Measurements from ENCODE around the gene UBE2E1.

UBE2E1 gene

GRCh38 chr3:23835087-23835486 is 29.3 kb downstream of the UBE2E1 start:
- TF ChIP-seq EGR1 (IDR thresholded peaks at IDR 0.05) (no peak), EP300 (IDR thresholded peaks at IDR 0.05; ENCODE audit: borderline replicate concordance) (no peak), FOXM1 (IDR thresholded peaks at IDR 0.05; ENCODE audit: borderline replicate concordance, low read depth) (no peak), CREB1 (IDR thresholded peaks at IDR 0.05; ENCODE audit: low read depth) (no peak), TAF1 (IDR thresholded peaks at IDR 0.05; ENCODE audit: low read depth) (no peak), TCF12 (IDR thresholded peaks at IDR 0.05; ENCODE audit: low read depth) (no peak), REST (IDR thresholded peaks at IDR 0.05; ENCODE audit: low read depth) (no peak), USF1 (IDR thresholded peaks at IDR 0.05) (no peak), NFIC (IDR thresholded peaks at IDR 0.05) (no peak), YY1 (IDR thresholded peaks at IDR 0.05; ENCODE audit: low read depth) (no peak), CEBPB (IDR thresholded peaks at IDR 0.05) (no peak)

- TF ChIP-seq CREB1 (IDR thresholded peaks at IDR 0.05; ENCODE audit: low read depth), result no peak
- no peak for TF ChIP-seq CEBPB (IDR thresholded peaks at IDR 0.05)
- no peak for TF ChIP-seq RAD21 (IDR thresholded peaks at IDR 0.05; ENCODE audit: low read depth)
- TF ChIP-seq MAX (IDR thresholded peaks at IDR 0.05), result no peak
- no peak for TF ChIP-seq USF1 (IDR thresholded peaks at IDR 0.05)
- no peak for TF ChIP-seq TEAD4 (IDR thresholded peaks at IDR 0.05)
- no peak for TF ChIP-seq EGR1 (IDR thresholded peaks at IDR 0.05)
Observed at GRCh38 chr3:23835802-23836201, 30.0 kb downstream of the UBE2E1 start.

GRCh38 chr3:23836536-23837230 is 30.9 kb downstream of the UBE2E1 start:
- TF ChIP-seq YY1 (IDR thresholded peaks at IDR 0.05; ENCODE audit: low read depth) (no peak), USF1 (IDR thresholded peaks at IDR 0.05) (no peak), EP300 (IDR thresholded peaks at IDR 0.05; ENCODE audit: borderline replicate concordance) (no peak)

- TF ChIP-seq TAF1 (IDR thresholded peaks at IDR 0.05; ENCODE audit: low read depth) (no peak), YY1 (IDR thresholded peaks at IDR 0.05; ENCODE audit: low read depth) (no peak)
Observed at GRCh38 chr3:23837286-23837685, 31.5 kb downstream of the UBE2E1 start.

GRCh38 chr3:23837691-23838090 is 31.9 kb downstream of the UBE2E1 start:
- TF ChIP-seq YY1 (IDR thresholded peaks at IDR 0.05; ENCODE audit: low read depth) (no peak), NFIC (IDR thresholded peaks at IDR 0.05) (no peak), CREB1 (IDR thresholded peaks at IDR 0.05; ENCODE audit: low read depth) (no peak), TAF1 (IDR thresholded peaks at IDR 0.05; ENCODE audit: low read depth) (no peak), REST (IDR thresholded peaks at IDR 0.05; ENCODE audit: low read depth) (no peak), RAD21 (IDR thresholded peaks at IDR 0.05; ENCODE audit: low read depth) (no peak), USF1 (IDR thresholded peaks at IDR 0.05) (no peak), ZBTB7A (IDR thresholded peaks at IDR 0.05; ENCODE audit: low read depth) (no peak), EP300 (IDR thresholded peaks at IDR 0.05; ENCODE audit: borderline replicate concordance) (no peak), CEBPB (IDR thresholded peaks at IDR 0.05) (no peak), FOXM1 (IDR thresholded peaks at IDR 0.05; ENCODE audit: borderline replicate concordance, low read depth) (no peak), TEAD4 (IDR thresholded peaks at IDR 0.05) (no peak), EGR1 (IDR thresholded peaks at IDR 0.05) (no peak), MAX (IDR thresholded peaks at IDR 0.05) (no peak), TCF12 (IDR thresholded peaks at IDR 0.05; ENCODE audit: low read depth) (no peak)

- TF ChIP-seq TCF12 (IDR thresholded peaks at IDR 0.05; ENCODE audit: low read depth) (no peak), RAD21 (IDR thresholded peaks at IDR 0.05; ENCODE audit: low read depth) (no peak), USF1 (IDR thresholded peaks at IDR 0.05) (no peak), EP300 (IDR thresholded peaks at IDR 0.05; ENCODE audit: borderline replicate concordance) (no peak), CREB1 (IDR thresholded peaks at IDR 0.05; ENCODE audit: low read depth) (no peak), TEAD4 (IDR thresholded peaks at IDR 0.05) (no peak)
Observed at GRCh38 chr3:23840521-23840920, 34.8 kb downstream of the UBE2E1 start.

Data from Ishikawa (cell line).